C4-2B (cell line): ENCODE results near the gene PRICKLE2.

Source experiments
- H3K27ac ChIP-seq: fragments of 450-650 bp; 2 replicates; pipeline ENCODE4 v1.5.1; 2017
- CTCF ChIP-seq: fragments of 450-650 bp; conservative IDR thresholded peaks from 2 replicates; pipeline ENCODE4 v1.5.1; 2017; ENCODE audit warnings: mild to moderate bottlenecking
- ZFX ChIP-seq: fragments of 450-650 bp; IDR thresholded peaks from 2 replicates; pipeline ENCODE4 v1.6.1; 2017

The PRICKLE2 gene

GRCh38 chr3:64195789-64196188 is 29.5 kb downstream of the PRICKLE2 start:
- no peak overlapping the region for H3K27ac ChIP-seq
- no peak for TF ChIP-seq CTCF
- no peak for TF ChIP-seq ZFX

- H3K27ac ChIP-seq, result no peak overlapping the region
- no peak for TF ChIP-seq ZFX
- no peak for TF ChIP-seq CTCF
These were observed 33.4 kb downstream of the PRICKLE2 start for GRCh38 chr3:64191822-64192221.

- no peak overlapping the region for H3K27ac ChIP-seq
- TF ChIP-seq CTCF (no peak), ZFX (no peak)
These were observed 34.5 kb downstream of the PRICKLE2 start for GRCh38 chr3:64190517-64191515.

GRCh38 chr3:64188810-64189560 is 36.3 kb downstream of the PRICKLE2 start:
- TF ChIP-seq CTCF, result no peak

GRCh38 chr3:64187065-64187959 is 38.0 kb downstream of the PRICKLE2 start:
- TF ChIP-seq CTCF (no peak), ZFX (no peak)
- peak overlapping the region; percentile 38; the same call in 1 of the 2 replicates for H3K27ac ChIP-seq

More at GRCh38 chr3:64188810-64189560, 36.3 kb downstream of the PRICKLE2 start:
- peak overlapping the region; percentile 28; the same call in 1 of the 2 replicates for H3K27ac ChIP-seq

- TF ChIP-seq ZFX, result no peak
- TF ChIP-seq CTCF, result no peak
- H3K27ac ChIP-seq, result peak overlapping the region; percentile 38; the same call in 1 of the 2 replicates
These were observed 38.6 kb downstream of the PRICKLE2 start for GRCh38 chr3:64186667-64187064.
